HG03460 (cell line): ENCODE measurements around the gene TMEM59L.

Experiments
- ATAC-seq: cut with Tn5 transposase; IDR thresholded peaks from one replicate; pipeline ENCODE4 v1.9.1; 2021; ENCODE audit not compliant: unreplicated experiment

The TMEM59L gene

GRCh38 chr19:18656337-18657086, 43.8 kb downstream of the TMEM59L start:
- no peak for ATAC-seq

- ATAC-seq = no peak
Measured at GRCh38 chr19:18657590-18658365, 45.1 kb downstream of the TMEM59L start.

DNA sequence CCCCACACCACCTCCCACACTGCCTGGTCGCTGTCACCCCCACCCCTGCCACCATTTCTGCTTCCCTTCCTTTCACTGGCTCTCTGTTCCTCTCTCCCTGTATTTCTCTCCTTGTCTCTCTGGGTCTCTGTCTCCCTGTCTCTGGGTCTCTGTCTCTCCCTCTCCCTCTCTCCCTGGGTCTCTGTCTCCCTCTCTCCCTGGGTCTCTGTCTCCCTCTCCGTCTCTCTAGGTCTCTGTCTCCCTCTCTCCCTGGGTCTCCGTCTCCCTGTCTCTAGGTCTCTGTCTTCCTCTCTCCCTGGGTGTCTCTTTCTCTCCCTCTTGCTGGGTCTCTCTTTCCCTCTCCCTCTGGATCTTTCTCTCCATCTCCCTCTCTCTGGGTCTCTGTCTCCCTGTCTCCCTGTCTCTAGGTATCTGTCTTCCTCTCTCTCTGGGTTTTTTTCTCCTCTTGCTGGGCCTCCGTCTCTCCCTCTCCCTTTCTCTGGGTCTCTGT, 45.7 kb downstream of the TMEM59L start:
- ATAC-seq = no peak

- no peak for ATAC-seq
Measured at GRCh38 chr19:18659281-18660050, 46.8 kb downstream of the TMEM59L start.

DNA sequence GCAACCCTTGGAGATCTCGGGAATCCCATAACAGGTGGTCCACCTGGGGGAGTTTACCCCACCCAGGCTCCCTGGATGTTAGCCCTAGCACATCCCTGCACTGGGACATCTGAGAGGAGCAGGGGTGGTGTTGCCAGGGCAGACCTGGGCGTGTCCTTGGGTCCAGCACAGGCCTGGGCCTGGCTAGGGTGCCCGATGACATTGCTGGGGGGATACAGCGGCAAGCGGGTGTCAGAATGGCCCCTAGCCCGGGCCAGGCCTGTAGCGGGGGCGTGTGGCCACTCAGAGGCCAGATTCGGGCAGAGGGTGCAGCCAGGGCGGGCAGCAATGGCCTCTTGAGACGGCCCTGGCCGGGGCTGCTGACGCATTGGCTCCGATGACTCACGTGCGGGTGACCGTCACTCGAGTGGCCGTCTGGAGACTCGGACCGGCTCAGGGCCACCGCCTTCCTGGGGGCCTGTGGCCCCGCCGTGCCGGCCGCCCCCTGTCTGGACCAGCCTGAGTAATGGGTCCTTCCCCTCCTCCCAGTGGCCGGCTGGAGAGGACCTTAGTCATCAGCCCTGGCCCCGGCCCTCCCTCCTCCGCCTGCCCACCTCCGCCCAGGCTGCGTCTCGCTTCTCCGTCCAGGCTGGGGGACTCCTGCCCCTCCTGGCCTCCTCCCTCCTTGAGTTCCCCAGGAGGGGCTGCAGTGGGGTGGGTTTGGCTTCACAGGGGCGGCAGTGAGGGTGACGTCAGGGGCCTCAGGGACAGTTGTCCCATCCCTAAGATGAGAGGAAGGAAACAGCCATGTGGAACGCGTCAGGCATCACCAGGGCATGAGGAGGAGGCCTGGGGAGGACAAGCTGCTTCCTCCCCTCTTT, 47.6 kb downstream of the TMEM59L start:
- no peak for ATAC-seq

- no peak for ATAC-seq
Measured at GRCh38 chr19:18660939-18661670, 48.4 kb downstream of the TMEM59L start.

- ATAC-seq = no peak
Measured at GRCh38 chr19:18662972-18663732, 50.5 kb downstream of the TMEM59L start.

GRCh38 chr19:18663940-18664530, 51.4 kb downstream of the TMEM59L start:
- ATAC-seq = no peak

DNA sequence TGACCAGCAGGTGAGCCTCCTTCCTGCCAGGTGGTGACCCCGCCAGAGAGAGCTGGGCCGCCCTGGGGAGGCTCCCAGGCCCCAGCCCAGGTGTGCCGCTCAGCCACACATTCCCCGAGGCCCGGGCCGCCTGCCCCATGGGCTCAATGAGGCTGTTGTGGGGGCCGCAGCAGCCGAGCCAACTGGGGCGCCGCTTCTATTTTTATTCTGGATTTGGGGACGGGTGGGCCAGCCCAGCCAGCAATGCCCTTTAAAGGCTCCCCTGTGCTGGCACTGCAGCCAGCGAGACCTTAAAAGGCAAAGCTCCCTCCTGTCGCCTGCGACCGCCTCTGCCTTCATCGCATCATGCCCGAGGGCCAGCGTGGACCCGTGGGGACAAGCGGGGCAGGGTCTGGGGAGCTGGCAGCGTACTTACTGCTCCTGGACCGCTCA, 53.1 kb downstream of the TMEM59L start:
- ATAC-seq = no peak

GRCh38 chr19:18666317-18666716, 53.6 kb downstream of the TMEM59L start:
- no peak for ATAC-seq

GRCh38 chr19:18666784-18667183, 54.1 kb downstream of the TMEM59L start:
- no peak for ATAC-seq

GRCh38 chr19:18667531-18668251, 55.0 kb downstream of the TMEM59L start:
- no peak for ATAC-seq

GRCh38 chr19:18668252-18668631, 55.6 kb downstream of the TMEM59L start:
- no peak for ATAC-seq

- no peak for ATAC-seq
Measured at GRCh38 chr19:18668744-18669523, 56.3 kb downstream of the TMEM59L start.

- ATAC-seq = no peak
Measured at GRCh38 chr19:18669524-18669817, 56.8 kb downstream of the TMEM59L start.

GRCh38 chr19:18669883-18670282, 57.2 kb downstream of the TMEM59L start:
- no peak for ATAC-seq

GRCh38 chr19:18670312-18670711, 57.6 kb downstream of the TMEM59L start:
- no peak for ATAC-seq
